HepG2 (cell line): ENCODE measurements around the gene OSBPL10. TPM values are rescaled to one million over a fixed set of nuclear protein-coding genes. Genes with fewer than 3 reads are reported as not detected.
A peak's percentile ranks its signal among the peaks of the same experiment; 100 is the strongest.

ENCODE experiments used
- CEBPB ChIP-seq: IDR thresholded peaks from 2 replicates; pipeline ENCODE4 v1.6.1; 2011; ENCODE audit warnings: low read depth, low read length, improper control_type of control experiment, borderline replicate concordance
- EED ChIP-seq: sonication (generic); formaldehyde crosslinking; IDR thresholded peaks from 2 replicates; pipeline ENCODE4 v1.5.0; 2020; ENCODE audit warnings: mild to moderate bottlenecking, missing genetic modification reagents
- ETV5 ChIP-seq: IDR thresholded peaks from 2 replicates; pipeline ENCODE4 v1.6.1; 2018; ENCODE audit warnings: missing biosample characterization, missing genetic modification reagents, inconsistent platforms, borderline replicate concordance
- HMGXB4 ChIP-seq, 2 experiments: sonication (generic) in 1 of 2; formaldehyde crosslinking in 1 of 2; IDR thresholded peaks; 2 replicates each; pipeline versions ENCODE4 v1.4.0 to v1.6.1; 2018 to 2020; ENCODE audit warnings: missing genetic modification reagents in 2 of 2, borderline replicate concordance in 1 of 2, low read depth in 1 of 2, mild to moderate bottlenecking in 1 of 2, missing biosample characterization in 1 of 2
- HOXA3 ChIP-seq: sonication (generic); formaldehyde crosslinking; IDR thresholded peaks from 2 replicates; pipeline ENCODE4 v1.5.0; 2020; ENCODE audit warnings: missing genetic modification reagents
- MIER3 ChIP-seq: IDR thresholded peaks from 2 replicates; pipeline ENCODE4 v1.6.1; 2016; ENCODE audit warnings: missing compliant biosample characterization, borderline replicate concordance
- NFIC ChIP-seq: IDR thresholded peaks from 2 replicates; pipeline ENCODE4 v1.6.1; 2012; ENCODE audit warnings: mild to moderate bottlenecking, low read length, inconsistent platforms
- POLR2AphosphoS2 ChIP-seq: IDR thresholded peaks from 2 replicates; pipeline ENCODE4 v1.6.1; 2011; ENCODE audit warnings: low read depth, low read length, improper control_type of control experiment
- REXO4 ChIP-seq: sonication (generic); formaldehyde crosslinking; IDR thresholded peaks from 2 replicates; pipeline ENCODE4 v1.8.0; 2022; ENCODE audit warnings: missing genetic modification reagents, mild to moderate bottlenecking, borderline replicate concordance
- SAP130 ChIP-seq: IDR thresholded peaks from 2 replicates; pipeline ENCODE4 v1.6.1; 2016; ENCODE audit warnings: low read depth
- U2AF1 ChIP-seq: fragments of 200-400 bp; formaldehyde crosslinking; optimal IDR thresholded peaks from 2 replicates; pipeline ENCODE3; 2017; ENCODE audit warnings: mild to moderate bottlenecking, low read depth, low read length
- ZNF615 ChIP-seq: sonication (generic); formaldehyde crosslinking; IDR thresholded peaks from 2 replicates; pipeline ENCODE4 v1.5.0; 2020; ENCODE audit warnings: mild to moderate bottlenecking, missing genetic modification reagents, borderline replicate concordance
- ZNF644 ChIP-seq: IDR thresholded peaks from 2 replicates; pipeline ENCODE4 v1.6.1; 2016; ENCODE audit warnings: low read depth
- polyA plus RNA-seq, 8 experiments: library from polyadenylated mRNA; depleted of rRNA in 3 of 8; stranded (reverse) in 7 of 8; unstranded in 1 of 8; fragments of >200 nt; fragmentation: Illumina TruSeq in 4 of 8; extraction: Trizol in 4 of 8; gene quantifications; 2 replicates each; pipeline versions ENCODE4 v1.2.1 to v1.2.3, GENCODE V29; 2011 to 2016; ENCODE audit warnings: low read depth in 4 of 8, missing spikeins in 1 of 8, mixed read lengths in 1 of 8; ENCODE audit not compliant: insufficient read depth in 1 of 8
- total RNA-seq, 5 experiments: library from RNA; depleted of rRNA; stranded (reverse); fragments of >200 nt; fragmentation: Illumina TruSeq; extraction: Trizol; gene quantifications; 2 replicates each; pipeline ENCODE4 v1.2.3, GENCODE V29; 2016; ENCODE audit warnings: low read depth in 1 of 5
- TF ChIP-seq, protein P1 (sequence below): sonication (generic); formaldehyde crosslinking; IDR thresholded peaks from 2 replicates; pipeline ENCODE4 v1.8.1; 2023; ENCODE audit warnings: mild to moderate bottlenecking, moderate library complexity, missing genetic modification reagents
- TF ChIP-seq, protein P2 (sequence below): sonication (generic); formaldehyde crosslinking; conservative IDR thresholded peaks from 2 replicates; pipeline ENCODE4 v1.4.0; 2020; ENCODE audit warnings: mild to moderate bottlenecking, missing genetic modification reagents, moderate library complexity

The OSBPL10 gene
- total and polyA plus RNA-seq, 2 of the 13 experiments (the other 11 are each of a cell fraction or from before 2014, with no cell fraction given): 10.3 to 28.6 TPM

DNA sequence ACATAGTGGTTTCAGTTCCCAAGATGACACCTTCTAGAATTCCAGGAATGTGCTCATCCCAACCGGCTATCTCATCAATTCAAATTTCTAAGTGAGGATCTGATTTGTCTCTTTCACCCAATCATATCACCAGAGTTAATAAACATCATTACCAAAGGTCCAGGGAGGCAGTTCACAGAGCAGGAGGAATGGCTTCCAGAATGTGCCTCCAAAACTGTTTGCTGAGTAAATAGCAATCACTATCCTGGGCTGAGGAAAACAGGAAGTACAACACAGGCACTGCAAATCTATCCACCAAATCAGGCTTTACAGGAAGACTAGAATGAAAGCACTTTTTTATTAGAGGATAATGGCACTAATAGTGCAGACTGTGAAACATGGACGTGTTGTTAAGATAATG lies 61.5 kb downstream of the OSBPL10 start (continued):
- TF ChIP-seq HMGXB4 (CRISPR knock-in tag; IDR thresholded peaks at IDR 0.05; ENCODE audit: borderline replicate concordance in 1 of 2, low read depth in 1 of 2) (0 out of 4 replicates have a peak, but pooled peaks of 1 of the 2 experiments have one; percentile 55), EED (CRISPR knock-in tag) (no peak), SAP130 (CRISPR knock-in tag) (peak; percentile 49), POLR2AphosphoS2 (no peak), ZNF644 (0 out of 2 replicates have a peak, but pooled peaks have one; percentile 8), CEBPB (no peak), ZNF615 (CRISPR knock-in tag) (no peak), REXO4 (CRISPR knock-in tag) (no peak), U2AF1 (no peak), MIER3 (peak; percentile 71; the same call in 1 of the 2 replicates), NFIC (peak; percentile 12; the same call in 1 of the 2 replicates), HOXA3 (peak; percentile 49; the same call in 1 of the 2 replicates), ETV5 (peak; percentile 92)
- TF ChIP-seq, protein P1, sequence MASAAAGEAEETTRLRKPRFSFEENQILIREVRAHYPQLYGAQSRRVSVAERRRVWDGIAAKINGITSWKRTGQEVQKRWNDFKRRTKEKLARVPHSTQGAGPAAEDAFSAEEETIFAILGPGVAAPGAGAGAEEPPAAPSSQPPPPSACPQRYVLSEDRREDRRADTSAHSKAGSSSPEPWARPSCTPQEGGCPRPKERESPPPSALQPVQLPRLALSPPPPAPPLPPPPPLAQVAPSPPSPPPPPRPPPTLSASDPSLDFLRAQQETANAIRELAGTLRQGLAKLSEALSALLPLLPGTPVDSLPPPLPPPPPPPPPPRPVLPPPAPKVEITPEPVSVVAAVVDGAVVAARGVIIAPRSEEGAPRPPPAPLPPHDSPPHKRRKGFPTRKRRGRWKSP: no peak
- TF ChIP-seq, protein P2, sequence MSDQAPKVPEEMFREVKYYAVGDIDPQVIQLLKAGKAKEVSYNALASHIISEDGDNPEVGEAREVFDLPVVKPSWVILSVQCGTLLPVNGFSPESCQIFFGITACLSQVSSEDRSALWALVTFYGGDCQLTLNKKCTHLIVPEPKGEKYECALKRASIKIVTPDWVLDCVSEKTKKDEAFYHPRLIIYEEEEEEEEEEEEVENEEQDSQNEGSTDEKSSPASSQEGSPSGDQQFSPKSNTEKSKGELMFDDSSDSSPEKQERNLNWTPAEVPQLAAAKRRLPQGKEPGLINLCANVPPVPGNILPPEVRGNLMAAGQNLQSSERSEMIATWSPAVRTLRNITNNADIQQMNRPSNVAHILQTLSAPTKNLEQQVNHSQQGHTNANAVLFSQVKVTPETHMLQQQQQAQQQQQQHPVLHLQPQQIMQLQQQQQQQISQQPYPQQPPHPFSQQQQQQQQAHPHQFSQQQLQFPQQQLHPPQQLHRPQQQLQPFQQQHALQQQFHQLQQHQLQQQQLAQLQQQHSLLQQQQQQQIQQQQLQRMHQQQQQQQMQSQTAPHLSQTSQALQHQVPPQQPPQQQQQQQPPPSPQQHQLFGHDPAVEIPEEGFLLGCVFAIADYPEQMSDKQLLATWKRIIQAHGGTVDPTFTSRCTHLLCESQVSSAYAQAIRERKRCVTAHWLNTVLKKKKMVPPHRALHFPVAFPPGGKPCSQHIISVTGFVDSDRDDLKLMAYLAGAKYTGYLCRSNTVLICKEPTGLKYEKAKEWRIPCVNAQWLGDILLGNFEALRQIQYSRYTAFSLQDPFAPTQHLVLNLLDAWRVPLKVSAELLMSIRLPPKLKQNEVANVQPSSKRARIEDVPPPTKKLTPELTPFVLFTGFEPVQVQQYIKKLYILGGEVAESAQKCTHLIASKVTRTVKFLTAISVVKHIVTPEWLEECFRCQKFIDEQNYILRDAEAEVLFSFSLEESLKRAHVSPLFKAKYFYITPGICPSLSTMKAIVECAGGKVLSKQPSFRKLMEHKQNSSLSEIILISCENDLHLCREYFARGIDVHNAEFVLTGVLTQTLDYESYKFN: peak; percentile 82
